Kidney capillary endothelial cell (primary cell): ENCODE measurements around the gene UPK1A.
"Not testable (repeated sequence)": the region's sequence is repeated elsewhere in the genome, so short reads cannot be mapped to it uniquely, and the experiment has no call there.

Experiments used
- DNase-seq: peaks from one replicate; pipeline ENCODE4 v3.0.0-alpha.2; 2018; ENCODE audit warnings: low spot score

The UPK1A gene

GRCh38 chr19:35644987-35645679 is 21.2 kb upstream of the UPK1A start:
- DNase-seq: peak; percentile 7

DNA sequence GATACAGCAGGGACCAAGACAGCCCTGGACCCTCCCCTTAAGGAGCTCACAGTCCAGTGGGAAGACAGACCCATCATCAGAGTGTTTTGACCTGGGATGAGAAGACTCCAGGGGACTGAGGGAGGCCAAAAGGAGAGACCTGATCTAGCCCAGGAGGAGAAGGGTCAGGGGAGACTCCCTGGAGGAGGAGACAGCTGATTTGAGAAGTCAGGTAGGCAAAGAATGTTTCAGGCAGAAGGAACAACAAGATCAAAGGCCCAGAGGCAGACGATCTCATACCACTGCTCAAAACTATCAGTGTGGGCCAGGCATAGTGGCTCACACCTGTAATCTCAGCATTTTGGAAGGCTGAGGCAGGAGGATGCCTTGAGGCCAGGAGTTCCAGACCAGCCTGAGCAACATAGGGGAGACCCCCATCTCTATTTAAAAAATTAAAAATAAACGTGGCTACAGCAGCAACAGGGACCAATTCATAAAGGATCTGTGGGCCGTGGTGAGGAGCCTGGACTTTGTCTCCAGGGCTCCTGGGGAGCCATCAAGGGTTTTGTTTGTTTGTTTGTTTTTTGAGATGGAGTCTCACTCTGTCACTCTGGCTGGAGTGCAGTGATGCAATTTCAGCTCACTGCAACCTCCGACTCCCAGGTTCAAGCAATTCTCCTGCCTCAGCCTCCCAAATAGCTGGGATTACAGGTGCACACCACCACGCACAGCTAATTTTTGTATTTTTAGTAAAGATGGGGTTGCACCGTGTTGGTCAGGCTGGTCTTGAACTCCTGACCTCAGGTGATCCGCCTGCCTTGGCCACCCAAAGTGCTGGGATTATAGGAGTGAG is 20.4 kb upstream of the UPK1A start:
- DNase-seq: no peak

DNA sequence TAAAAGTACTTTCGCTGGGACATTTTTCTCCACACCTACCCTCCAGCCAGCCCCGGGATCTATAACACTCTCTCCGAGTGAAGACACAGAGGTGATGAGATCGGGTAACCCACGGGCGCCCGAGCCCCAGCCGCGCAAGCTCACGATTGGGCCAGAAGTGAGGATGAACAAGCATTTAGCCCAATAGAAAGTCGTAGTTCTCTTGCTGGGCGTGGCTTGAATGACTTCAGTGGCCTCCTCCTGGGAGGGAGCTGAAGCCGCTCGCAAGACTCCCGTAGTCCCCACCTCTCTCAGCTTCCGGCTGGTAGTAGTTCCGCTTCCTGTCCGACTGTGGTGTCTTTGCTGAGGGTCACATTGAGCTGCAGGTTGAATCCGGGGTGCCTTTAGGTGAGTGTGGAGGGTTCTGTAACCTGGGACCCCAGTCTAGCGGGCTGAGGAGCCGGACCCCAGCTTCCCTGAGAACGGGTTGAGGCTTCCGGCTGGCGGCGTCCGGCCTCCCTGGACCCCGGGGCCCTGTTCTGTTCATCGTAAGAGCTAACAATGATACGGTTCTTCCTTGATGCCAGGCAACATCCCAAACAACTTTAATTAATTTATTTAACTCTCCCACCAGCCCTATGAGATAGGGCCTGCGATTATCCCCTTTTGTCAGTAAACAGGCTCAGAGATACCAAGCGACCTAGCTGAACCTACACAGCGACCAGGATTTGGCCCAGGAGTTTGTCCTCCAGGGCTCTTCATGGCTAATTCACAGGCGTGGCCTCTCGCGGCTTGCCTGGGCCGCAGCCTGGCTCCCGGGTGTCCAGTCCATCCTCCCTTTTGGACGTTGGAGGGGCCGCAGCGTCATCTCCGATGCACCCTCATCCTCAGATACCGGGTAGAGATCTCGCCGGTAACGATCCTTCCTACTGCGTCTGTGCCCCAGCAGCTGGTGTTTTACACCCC is 18.0 kb upstream of the UPK1A start, which contains the start of gene COX6B1:
Gene COX6B1, plus strand, starts transcription at position 307 of the 945 bp plus-strand sequence. CDS start 2,921 bp downstream, outside the sequence.
- DNase-seq: peak; percentile 92

GRCh38 chr19:35650581-35650980 is 15.7 kb upstream of the UPK1A start:
- no peak for DNase-seq

DNA sequence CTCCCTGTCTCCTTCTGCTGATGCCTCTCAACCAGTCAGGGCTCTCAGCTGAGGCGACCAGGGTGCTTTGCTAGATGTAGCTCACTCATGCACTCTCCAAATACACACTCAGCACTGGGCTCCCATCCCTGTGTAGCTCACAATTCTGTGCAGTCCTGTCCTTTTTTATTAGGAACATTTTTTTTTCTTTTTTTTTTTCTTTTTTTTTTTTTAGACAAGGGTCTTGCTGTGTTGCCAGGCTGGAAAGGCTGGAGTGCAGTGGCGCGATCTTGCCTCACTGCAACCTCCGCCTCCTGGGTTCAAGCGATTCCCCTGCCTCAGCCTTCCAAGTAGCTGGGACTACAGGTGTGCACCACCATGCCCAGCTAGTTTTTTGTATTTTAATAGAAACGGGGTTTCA is 11.5 kb upstream of the UPK1A start:
- DNase-seq: not testable (repeated sequence)

DNA sequence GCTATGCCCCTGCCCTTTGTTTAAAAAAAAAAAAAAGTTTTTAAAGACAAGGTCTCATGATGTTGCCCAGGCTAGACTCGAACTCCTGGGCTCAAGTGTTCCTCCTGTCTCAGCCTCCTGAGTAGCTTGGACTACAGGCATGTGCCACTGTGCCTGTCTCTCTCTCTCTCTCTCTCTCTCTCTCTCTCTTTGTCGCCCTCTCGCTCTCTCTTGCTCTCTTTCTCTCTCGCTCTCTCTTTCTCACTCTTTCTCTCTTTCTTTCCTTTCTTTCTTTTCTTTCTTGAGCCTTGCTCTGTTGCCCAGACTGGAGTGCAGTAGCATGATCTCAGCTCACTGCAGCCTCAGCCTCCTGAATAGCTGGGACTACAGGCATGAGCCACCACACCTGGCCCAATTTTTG is 10.7 kb upstream of the UPK1A start:
- no peak for DNase-seq

GRCh38 chr19:35656700-35657099 is 9.6 kb upstream of the UPK1A start:
- DNase-seq: no peak

DNA sequence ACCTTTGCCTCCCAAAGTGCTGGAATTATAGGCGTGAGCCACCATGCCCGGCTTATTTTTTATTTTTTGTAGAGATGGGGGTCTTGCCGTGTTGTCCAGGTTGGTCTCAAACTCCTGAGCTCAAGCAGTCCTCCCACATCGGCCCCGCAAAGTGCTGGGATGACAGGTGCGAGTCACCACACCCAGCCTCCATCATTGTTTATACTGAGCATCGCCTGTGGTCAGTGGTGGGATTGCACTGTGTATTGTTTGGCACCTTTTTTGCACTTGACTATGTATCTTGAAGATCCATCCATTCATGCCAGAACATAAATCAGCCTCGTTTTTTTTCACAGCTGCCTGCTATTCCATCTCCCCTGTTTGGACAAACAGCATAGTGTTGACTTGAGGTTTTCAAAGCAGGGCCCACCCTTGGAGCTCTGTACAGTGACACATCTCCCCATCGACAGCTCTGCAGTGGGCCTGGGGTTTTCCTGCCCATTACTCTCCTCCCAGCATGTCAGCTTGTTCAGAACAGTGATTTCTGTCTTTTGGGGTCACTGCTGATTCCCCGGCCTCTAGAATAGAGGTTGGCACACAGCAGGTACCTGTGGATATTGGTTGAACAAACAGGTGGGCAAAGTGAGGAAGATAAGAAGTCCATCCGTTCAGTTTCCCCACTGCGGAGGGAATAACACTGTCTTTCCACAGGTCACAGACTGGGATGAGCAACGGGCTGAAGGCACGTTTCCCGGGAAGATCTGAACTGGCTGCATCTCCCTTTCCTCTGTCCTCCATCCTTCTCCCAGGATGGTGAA is 8.2 kb upstream of the UPK1A start:
- DNase-seq: no peak

GRCh38 chr19:35661995-35662340 is 4.3 kb upstream of the UPK1A start:
- DNase-seq: no peak

DNA sequence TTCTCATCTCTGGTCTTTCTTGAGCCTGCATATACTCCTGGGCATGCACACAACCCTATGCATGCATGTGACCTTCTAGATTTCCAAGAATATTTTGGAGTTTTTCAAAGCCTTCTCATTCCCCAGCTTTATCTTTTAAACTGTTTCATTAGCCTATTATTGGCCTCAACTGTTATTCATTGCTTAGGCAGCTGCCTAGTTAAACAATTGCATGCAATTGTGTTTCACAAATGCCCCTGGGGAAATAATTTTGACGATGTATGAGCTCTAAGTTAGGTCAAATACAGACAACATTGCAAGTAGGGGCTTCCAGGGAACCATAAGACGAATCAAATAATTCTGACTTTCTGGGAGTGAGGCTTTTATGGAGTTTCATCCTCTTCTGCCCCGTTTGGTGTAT is 2.3 kb upstream of the UPK1A start:
- no peak for DNase-seq

DNA sequence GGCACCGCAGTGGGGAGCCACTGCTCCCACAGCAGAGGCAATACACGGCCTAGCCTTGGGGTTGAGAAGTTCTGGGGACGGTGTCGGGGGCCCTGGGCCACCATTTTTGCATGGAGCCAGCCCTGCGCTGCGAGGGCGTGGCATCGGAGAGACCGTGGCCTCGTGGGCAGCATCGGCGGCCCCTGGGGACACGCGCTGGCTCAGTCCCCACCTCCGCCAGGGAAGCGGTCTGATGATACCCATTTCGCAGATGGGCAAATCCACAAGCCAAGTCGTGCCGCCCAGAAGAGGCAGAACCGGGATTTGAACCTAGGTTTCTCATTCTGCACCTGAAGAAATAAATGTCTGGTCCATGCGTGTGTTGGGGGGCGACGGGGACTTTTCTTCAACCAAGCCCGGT is 1.2 kb upstream of the UPK1A start:
- DNase-seq: no peak

DNA sequence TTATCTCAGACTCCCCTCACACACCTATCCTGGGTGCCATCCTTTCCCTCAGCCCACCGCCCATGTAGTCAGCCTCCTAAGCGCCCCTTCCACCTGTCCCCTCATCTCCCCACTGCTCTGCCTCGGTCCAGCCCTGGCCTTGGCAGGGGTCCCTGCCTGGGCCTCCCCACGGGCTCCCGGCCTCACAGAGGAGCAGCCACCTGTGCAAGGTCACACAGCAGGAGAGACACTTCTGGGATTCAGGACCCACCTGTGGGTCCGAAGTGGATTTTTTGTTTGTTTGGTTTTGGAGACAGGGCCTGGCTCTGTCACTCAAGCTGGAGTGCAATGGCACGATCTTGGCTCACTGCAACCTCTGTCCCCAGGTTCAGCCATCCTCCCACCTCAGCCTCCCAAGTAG is 713 bp upstream of the UPK1A start:
- no peak for DNase-seq

DNA sequence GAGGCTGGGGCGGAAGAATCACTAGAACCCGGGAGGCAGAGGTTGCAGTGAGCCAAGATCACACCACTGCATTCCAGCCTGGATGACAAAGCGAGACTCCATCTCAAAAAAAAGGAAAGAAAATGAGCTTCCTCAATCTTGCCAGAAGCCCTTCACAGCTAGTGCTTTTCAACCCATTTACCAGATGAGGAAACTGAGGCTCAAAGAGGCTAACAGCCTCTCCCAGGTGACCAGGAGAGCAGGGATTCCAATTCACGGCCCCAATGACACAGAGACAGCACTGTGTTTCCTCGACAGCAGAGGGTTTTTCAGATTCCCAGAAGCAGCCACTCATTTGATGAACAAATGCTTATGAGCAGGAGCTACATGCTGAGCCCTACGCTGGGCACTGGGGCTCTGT is 3.2 kb downstream of the UPK1A start:
- no peak for DNase-seq

- no peak for DNase-seq
Observed at GRCh38 chr19:35669974-35670373, 3.7 kb downstream of the UPK1A start.

GRCh38 chr19:35670686-35671085 is 4.4 kb downstream of the UPK1A start:
- no peak for DNase-seq

DNA sequence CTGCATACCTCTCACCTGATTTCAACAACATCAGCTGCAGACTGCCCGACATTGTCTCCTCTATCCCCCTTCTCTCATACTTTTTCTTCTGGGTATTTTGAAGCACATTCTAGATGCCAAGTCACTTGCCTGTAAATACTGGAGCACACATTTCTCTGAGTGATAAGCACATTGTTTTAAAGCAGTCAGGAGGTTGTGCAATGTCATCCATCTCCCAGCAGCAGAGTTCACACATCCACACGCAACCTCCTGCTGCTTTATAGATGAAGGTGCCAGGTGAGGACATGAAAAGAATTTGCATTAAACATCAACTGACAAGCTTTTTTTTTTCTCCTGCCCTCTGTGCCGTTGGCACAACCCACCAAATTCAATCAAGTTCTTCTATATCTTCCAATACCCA is 5.5 kb downstream of the UPK1A start:
- no peak for DNase-seq

DNA sequence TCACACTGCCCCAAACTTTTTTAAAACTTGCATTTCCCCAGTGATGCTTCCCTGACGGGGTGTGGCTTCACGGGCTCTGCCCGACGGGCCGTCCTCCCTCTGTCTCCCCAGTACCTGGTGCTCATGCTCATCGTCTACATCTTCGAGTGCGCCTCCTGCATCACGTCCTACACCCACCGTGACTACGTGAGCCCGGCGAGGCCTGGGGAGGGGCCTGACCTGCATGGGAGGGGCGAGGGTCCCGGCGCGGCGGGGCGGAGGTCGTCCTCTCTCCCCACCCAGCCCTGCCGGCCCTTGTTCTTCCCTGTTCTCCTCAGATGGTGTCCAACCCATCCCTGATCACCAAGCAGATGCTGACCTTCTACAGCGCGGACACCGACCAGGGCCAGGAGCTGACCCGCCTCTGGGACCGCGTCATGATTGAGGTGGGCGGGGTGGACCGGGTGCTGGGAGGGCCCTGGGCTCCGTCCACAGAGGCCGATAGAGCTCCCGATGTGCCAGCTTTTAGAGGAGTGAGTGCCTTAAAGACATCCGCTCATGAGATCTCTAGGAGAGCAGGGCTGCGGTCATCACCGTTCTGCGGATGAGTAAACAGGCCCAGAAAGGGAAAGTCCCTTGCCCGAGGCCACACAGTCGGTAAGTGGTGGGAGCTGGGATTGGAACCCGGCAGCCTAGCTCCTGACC is 6.9 kb downstream of the UPK1A start:
- no peak for DNase-seq

DNA sequence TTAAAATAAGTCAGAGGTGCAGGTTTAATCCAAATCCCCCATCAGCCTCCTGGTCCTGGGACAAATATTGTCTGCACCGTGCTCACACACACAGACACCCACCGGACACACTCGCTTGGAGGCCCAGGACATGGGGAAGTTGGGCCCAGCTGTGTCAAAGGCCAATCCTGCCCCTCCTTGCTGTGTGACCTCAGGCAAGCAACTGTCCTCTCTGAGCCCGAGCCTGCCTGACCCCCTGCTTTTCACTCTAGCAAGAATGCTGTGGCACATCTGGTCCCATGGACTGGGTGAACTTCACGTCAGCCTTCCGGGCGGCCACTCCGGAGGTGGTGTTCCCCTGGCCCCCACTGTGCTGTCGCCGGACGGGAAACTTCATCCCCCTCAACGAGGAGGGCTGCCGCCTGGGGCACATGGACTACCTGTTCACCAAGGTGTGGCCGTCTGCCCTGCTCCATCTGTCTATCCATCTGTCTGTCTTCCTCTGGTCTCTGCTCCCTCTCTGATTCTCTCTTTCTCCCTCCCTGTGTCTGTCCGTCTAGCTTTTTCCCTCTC is 9.3 kb downstream of the UPK1A start:
- no peak for DNase-seq

GRCh38 chr19:35689836-35690235 is 23.5 kb downstream of the UPK1A start:
- DNase-seq: no peak

GRCh38 chr19:35691106-35691505 is 24.8 kb downstream of the UPK1A start:
- not testable (repeated sequence) for DNase-seq

- no peak for DNase-seq
Observed at GRCh38 chr19:35692010-35692409, 25.7 kb downstream of the UPK1A start.
